ENCODE measurements around the gene GRM7.

Gene GRM7

GRCh38 chr3:6857510-6857909 is 3.4 kb upstream of the GRM7 start:
- POLR2A ChIA-PET (ENCODE audit: low non-redundant PET) = no interaction called here
- DNase-seq (ENCODE audit: low spot score) = no peak
- CTCF ChIA-PET = no interaction called here
- H3K27ac ChIP-seq = no peak overlapping the region
- TF ChIP-seq, protein P1, sequence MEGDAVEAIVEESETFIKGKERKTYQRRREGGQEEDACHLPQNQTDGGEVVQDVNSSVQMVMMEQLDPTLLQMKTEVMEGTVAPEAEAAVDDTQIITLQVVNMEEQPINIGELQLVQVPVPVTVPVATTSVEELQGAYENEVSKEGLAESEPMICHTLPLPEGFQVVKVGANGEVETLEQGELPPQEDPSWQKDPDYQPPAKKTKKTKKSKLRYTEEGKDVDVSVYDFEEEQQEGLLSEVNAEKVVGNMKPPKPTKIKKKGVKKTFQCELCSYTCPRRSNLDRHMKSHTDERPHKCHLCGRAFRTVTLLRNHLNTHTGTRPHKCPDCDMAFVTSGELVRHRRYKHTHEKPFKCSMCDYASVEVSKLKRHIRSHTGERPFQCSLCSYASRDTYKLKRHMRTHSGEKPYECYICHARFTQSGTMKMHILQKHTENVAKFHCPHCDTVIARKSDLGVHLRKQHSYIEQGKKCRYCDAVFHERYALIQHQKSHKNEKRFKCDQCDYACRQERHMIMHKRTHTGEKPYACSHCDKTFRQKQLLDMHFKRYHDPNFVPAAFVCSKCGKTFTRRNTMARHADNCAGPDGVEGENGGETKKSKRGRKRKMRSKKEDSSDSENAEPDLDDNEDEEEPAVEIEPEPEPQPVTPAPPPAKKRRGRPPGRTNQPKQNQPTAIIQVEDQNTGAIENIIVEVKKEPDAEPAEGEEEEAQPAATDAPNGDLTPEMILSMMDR (conservative IDR thresholded peaks at IDR 0.05; ENCODE audit: low read depth) = no peak

DNA sequence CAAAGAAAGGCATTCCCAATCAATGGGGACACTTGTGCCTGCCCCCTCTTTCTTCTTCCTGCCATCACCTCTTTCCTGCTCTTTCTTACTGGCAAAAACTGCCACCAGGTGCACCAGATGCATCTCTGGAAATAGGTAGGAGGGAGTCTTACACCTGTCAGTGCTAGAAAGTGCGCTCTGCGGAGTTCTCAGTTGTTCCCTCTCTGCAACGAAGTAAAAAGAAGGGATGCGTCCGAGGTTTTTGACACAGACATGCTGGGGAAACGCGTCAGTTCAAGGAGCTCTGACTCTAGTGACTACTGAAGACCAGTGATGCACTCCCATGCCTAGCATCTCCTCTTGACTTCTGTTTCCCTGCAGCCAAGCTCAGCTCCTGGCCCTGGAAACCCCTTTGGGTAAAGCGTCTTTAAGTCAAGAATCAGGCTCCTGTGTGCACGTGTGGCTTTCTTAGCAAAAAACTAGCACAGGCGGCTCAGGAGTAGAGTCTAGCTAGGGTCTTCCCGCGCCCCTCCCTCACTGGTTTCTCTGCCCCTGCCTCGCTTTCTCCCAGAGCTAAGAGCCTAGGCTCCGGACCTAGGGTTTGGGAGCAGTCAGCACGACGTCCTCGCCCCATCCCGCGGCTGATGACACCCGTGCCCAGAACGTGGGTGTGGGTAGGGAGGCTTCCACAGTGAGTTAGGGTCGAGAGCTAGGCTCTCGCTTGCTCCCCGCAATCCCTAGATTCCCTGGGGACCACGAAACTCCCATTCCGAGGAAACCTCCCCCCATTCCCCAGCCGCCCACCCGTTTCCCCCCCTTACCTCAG is 564 bp upstream of the GRM7 start:
- TF ChIP-seq, protein P1 (conservative IDR thresholded peaks at IDR 0.05; ENCODE audit: low read depth) = no peak
- ChIA-PET POLR2A (ENCODE audit: low non-redundant PET) (no interaction called here), CTCF (no interaction called here)
- no peak for DNase-seq (ENCODE audit: low spot score)
- H3K27ac ChIP-seq = no peak overlapping the region

- no peak overlapping the region for H3K27ac ChIP-seq
- no peak for DNase-seq (ENCODE audit: low spot score)
- TF ChIP-seq, protein P1 (conservative IDR thresholded peaks at IDR 0.05; ENCODE audit: low read depth) = no peak
- CTCF ChIA-PET = no interaction called here
- POLR2A ChIA-PET (ENCODE audit: low non-redundant PET) = no interaction called here
These were observed 698 bp downstream of the GRM7 start for GRCh38 chr3:6861625-6862000.

DNA sequence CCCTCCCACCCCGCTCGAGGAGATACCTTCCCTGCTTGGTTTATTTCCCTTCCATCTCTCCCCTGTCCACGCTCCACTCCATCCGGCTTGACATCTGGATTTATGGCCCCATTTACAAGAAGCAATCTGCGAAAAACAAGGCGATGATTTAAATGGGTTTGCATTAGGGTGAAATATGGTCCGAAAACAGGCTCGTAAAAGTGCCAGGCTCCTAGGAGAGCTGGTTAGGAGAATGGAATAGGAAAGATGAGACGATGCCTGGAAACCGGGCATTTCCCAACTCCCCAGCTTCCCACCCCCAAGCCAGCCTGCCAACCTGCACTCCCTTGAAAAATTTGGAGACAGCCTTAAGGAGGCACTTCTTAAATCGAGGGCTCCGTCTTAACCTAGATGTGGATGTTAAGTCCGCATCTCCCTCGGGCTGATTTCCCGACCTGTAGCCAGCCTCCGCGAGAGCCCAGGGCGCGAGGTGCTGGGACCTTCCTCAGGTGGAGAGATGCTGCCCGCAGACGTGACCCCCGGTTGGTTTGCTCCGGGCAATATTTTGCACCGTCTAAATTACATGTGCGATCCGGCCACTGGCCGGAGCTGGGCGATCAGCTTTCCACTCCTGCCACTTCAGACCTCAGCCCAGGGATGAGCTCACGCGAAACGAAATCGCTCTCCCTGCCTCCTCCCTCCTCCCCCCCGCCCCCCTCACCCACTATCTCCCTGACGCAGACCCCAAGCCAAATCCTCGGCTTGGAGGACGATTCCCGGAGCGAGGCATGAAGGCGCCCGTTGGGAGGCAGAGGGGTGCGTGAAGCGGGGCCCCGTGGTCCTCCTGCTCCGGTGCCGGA is 1.3 kb downstream of the GRM7 start:
- ChIA-PET CTCF (no interaction called here), POLR2A (ENCODE audit: low non-redundant PET) (no interaction called here)
- TF ChIP-seq, protein P1 (conservative IDR thresholded peaks at IDR 0.05; ENCODE audit: low read depth) = no peak
- H3K27ac ChIP-seq = no peak overlapping the region
- DNase-seq (ENCODE audit: low spot score) = no peak

DNA sequence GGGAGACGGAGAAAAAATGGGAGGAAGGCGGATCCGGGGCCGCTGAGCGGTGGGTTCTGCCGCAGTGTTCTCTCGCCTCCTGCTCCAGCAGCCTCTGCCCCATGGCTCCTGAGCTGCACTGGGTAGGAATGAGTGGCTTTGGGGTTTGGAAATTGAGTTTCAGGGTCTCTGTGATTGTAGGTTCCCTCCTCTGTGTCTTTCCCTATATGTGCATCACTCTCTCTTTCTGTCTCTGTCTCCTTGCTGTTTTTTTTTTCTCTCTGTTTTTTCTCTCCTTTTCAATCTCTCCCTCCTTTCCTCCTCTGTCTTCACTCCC is 1.9 kb downstream of the GRM7 start:
- POLR2A ChIA-PET (ENCODE audit: low non-redundant PET) = no interaction called here
- no peak for DNase-seq (ENCODE audit: low spot score)
- H3K27ac ChIP-seq = no peak overlapping the region
- TF ChIP-seq, protein P1 (conservative IDR thresholded peaks at IDR 0.05; ENCODE audit: low read depth) = no peak
- CTCF ChIA-PET = no interaction called here

DNA sequence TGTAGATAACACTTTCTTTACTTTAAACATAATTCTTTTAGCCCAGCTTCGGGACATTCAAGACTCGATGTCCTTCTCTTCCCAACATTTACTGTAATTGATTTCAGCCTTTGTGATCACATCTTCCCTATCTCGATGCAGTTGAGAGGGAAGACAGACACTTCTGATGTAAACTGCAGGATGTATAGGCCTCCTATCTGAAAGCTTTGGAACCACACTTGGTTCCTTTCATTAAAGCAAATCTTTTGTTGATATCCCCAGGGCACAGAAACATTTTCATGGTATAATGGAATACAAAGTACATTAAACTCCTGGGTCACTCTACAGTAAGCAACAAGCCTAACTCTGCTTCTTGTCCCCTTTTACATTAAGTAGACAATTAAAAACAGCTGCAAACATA is 6.4 kb downstream of the GRM7 start:
- DNase-seq (ENCODE audit: low spot score) = no peak
- CTCF ChIA-PET = no interaction called here
- no peak overlapping the region for H3K27ac ChIP-seq
- POLR2A ChIA-PET (ENCODE audit: low non-redundant PET) = no interaction called here
- TF ChIP-seq, protein P1 (conservative IDR thresholded peaks at IDR 0.05; ENCODE audit: low read depth) = no peak

Data from RWPE1 (cell line).